ENCODE data around the gene GSTA5.

DNA sequence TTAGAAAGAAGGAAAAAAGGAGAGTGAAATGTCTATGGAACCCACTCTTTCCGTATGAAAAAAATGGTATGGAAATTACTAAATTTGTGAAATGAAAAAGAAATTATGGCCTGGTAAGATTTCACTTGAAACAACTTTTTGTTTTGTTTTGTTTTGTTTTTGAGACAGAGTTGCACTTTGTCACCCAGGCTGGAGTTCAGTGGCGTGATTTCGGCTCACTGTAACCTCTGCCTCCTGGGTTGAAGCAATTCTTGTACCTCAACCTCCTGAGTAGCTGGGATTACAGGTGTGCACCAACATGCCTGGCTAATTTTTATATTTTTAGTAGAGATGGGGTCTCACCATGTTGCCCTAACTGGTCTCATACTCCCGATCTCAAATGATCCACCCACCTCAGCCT is 17.8 kb upstream of the GSTA5 start:
- TF ChIP-seq, protein P1, sequence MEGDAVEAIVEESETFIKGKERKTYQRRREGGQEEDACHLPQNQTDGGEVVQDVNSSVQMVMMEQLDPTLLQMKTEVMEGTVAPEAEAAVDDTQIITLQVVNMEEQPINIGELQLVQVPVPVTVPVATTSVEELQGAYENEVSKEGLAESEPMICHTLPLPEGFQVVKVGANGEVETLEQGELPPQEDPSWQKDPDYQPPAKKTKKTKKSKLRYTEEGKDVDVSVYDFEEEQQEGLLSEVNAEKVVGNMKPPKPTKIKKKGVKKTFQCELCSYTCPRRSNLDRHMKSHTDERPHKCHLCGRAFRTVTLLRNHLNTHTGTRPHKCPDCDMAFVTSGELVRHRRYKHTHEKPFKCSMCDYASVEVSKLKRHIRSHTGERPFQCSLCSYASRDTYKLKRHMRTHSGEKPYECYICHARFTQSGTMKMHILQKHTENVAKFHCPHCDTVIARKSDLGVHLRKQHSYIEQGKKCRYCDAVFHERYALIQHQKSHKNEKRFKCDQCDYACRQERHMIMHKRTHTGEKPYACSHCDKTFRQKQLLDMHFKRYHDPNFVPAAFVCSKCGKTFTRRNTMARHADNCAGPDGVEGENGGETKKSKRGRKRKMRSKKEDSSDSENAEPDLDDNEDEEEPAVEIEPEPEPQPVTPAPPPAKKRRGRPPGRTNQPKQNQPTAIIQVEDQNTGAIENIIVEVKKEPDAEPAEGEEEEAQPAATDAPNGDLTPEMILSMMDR (IDR thresholded peaks at IDR 0.05 in 2 of 3, conservative IDR thresholded peaks at IDR 0.05 in 1 of 3; ENCODE audit: control insufficient read depth in 2 of 3, extremely low read depth in 1 of 3, insufficient read depth in 1 of 3, low read depth in 3 of 3, low read length in 3 of 3), result no peak
- no peak for TF ChIP-seq POLR2A (IDR thresholded peaks at IDR 0.05; ENCODE audit: low read depth, low read length)
